Measurements from ENCODE around the gene CFAP43.

- TF ChIP-seq POLR2AphosphoS5 (IDR thresholded peaks at IDR 0.05) (no peak), POLR2A (IDR thresholded peaks at IDR 0.05) (no peak), EP300 (IDR thresholded peaks at IDR 0.05) (no peak)
- TF ChIP-seq, protein P1, sequence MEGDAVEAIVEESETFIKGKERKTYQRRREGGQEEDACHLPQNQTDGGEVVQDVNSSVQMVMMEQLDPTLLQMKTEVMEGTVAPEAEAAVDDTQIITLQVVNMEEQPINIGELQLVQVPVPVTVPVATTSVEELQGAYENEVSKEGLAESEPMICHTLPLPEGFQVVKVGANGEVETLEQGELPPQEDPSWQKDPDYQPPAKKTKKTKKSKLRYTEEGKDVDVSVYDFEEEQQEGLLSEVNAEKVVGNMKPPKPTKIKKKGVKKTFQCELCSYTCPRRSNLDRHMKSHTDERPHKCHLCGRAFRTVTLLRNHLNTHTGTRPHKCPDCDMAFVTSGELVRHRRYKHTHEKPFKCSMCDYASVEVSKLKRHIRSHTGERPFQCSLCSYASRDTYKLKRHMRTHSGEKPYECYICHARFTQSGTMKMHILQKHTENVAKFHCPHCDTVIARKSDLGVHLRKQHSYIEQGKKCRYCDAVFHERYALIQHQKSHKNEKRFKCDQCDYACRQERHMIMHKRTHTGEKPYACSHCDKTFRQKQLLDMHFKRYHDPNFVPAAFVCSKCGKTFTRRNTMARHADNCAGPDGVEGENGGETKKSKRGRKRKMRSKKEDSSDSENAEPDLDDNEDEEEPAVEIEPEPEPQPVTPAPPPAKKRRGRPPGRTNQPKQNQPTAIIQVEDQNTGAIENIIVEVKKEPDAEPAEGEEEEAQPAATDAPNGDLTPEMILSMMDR (IDR thresholded peaks at IDR 0.05), result no peak
Observed at GRCh38 chr10:104242545-104242944, 10.4 kb upstream of the CFAP43 start.

All from suprapubic skin (tissue), 4 donors.